SK-N-MC (cell line): ENCODE data around the gene SEC22A.

ENCODE experiments used
- DNase-seq: peaks from one replicate; pipeline ENCODE4 v3.0.0-alpha.2; 2011; ENCODE audit warnings: low read depth, low spot score
- H3K27ac ChIP-seq: fragments of 200-600 bp; sonication (generic); 2 replicates; pipeline ENCODE4 v1.5.1; 2016; ENCODE audit warnings: mixed run types
- H3K36me3 ChIP-seq: fragments of 200-600 bp; sonication (generic); 2 replicates; pipeline ENCODE4 v1.6.1; 2017; ENCODE audit warnings: antibody characterized with exemption, low read length, mixed read lengths; ENCODE audit not compliant: insufficient read depth
- H3K4me3 ChIP-seq: fragments of 200-600 bp; sonication (generic); 2 replicates; pipeline ENCODE4 v1.5.1; 2016
- H3K9ac ChIP-seq: fragments of 200-600 bp; sonication (generic); 2 replicates; pipeline ENCODE4 v1.8.0; 2017; ENCODE audit warnings: mixed run types, mixed read lengths; ENCODE audit not compliant: insufficient read length
- H3K9me3 ChIP-seq: fragments of 200-600 bp; sonication (generic); 2 replicates; pipeline ENCODE4 v1.6.1; 2017; ENCODE audit warnings: low read depth, mild to moderate bottlenecking, antibody characterized with exemption, low read length, moderate library complexity, mixed read lengths
- EZH2 ChIP-seq: fragments of 200-600 bp; sonication (generic); IDR thresholded peaks from one replicate; pipeline ENCODE4 v1.6.1; 2017; ENCODE audit warnings: antibody characterized with exemption
- FOXP2 ChIP-seq: optimal IDR thresholded peaks from 2 replicates; pipeline ENCODE3; 2011; ENCODE audit warnings: mild to moderate bottlenecking, moderate library complexity; ENCODE audit not compliant: insufficient read depth; ENCODE audit errors: extremely low read length, control extremely low read depth
- POLR2AphosphoS5 ChIP-seq: IDR thresholded peaks from 2 replicates; pipeline ENCODE4 v1.6.1; 2012; ENCODE audit warnings: mild to moderate bottlenecking, low read depth, low read length, borderline replicate concordance

The SEC22A gene

GRCh38 chr3:123283657-123284398, 82.1 kb downstream of the SEC22A start:
- TF ChIP-seq POLR2AphosphoS5 (no peak), FOXP2 (no peak), EZH2 (no peak)
- Histone ChIP-seq H3K36me3 (no peaks in the 10 kb centered on the region), H3K9me3 (no peaks in the 10 kb centered on the region)

DNA sequence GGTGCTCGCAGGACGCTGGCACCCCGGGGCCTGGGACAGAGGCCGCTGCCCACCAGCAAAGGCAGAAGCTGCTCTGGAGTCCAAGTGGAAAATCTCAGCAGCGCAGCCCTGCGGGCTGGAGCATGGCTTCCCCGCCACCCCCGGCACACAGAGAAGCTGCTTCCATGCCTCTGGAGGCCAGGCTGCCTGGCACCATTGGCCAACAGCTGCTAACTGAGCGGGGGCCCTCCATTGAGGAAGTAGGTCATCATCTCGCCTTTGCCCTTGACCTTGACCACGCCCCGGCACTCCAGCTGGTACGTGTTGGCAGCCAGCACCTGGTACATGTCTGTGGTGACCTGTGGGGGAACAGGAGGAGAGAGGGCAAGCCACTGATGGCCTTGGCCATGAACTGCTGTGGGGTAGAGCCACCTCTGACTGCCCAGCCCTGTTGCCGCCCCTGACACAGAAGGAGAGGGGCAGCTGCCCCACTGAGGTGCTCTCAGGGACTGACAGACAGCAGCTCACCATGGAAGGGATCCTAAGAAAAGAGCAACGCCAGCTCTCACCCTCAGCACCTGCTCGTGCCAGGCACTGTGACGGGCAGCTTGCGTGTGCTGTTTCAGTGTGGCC, 82.8 kb downstream of the SEC22A start:
- no peaks in the 10 kb centered on the region for H3K36me3 ChIP-seq
- DNase-seq = no peak
- no peak overlapping the region for H3K4me3 ChIP-seq
- TF ChIP-seq EZH2 (no peak), FOXP2 (no peak), POLR2AphosphoS5 (no peak)
- H3K27ac ChIP-seq = no peak overlapping the region
- H3K9ac ChIP-seq = no peak overlapping the region
- no peaks in the 10 kb centered on the region for H3K9me3 ChIP-seq

More at GRCh38 chr3:123283657-123284398, 82.1 kb downstream of the SEC22A start:
- Histone ChIP-seq H3K9ac (no peak overlapping the region), H3K27ac (no peak overlapping the region), H3K4me3 (no peak overlapping the region)
- DNase-seq = no peak

- H3K27ac ChIP-seq = no peak overlapping the region
- no peak overlapping the region for H3K9ac ChIP-seq
- TF ChIP-seq POLR2AphosphoS5 (no peak), EZH2 (no peak), FOXP2 (no peak)
- H3K9me3 ChIP-seq = no peaks in the 10 kb centered on the region
- no peak overlapping the region for H3K4me3 ChIP-seq
- H3K36me3 ChIP-seq = no peaks in the 10 kb centered on the region; the same call in 1 of the 2 replicates
- DNase-seq = no peak
Measured at GRCh38 chr3:123285066-123285465, 83.3 kb downstream of the SEC22A start.

GRCh38 chr3:123285479-123285878, 83.7 kb downstream of the SEC22A start:
- H3K9me3 ChIP-seq = no peaks in the 10 kb centered on the region
- no peak overlapping the region for H3K9ac ChIP-seq
- TF ChIP-seq EZH2 = no peak
- TF ChIP-seq POLR2AphosphoS5 = no peak
- no peak for TF ChIP-seq FOXP2
- no peak overlapping the region for H3K4me3 ChIP-seq
- no peak for DNase-seq
- no peak overlapping the region for H3K27ac ChIP-seq
- no peaks in the 10 kb centered on the region; the same call in 1 of the 2 replicates for H3K36me3 ChIP-seq

GRCh38 chr3:123285931-123286307, 84.2 kb downstream of the SEC22A start:
- Histone ChIP-seq H3K4me3 (no peak overlapping the region), H3K9me3 (no peaks in the 10 kb centered on the region), H3K27ac (no peak overlapping the region), H3K36me3 (no peaks in the 10 kb centered on the region; the same call in 1 of the 2 replicates), H3K9ac (no peak overlapping the region)
- TF ChIP-seq EZH2 = no peak
- no peak for TF ChIP-seq FOXP2
- TF ChIP-seq POLR2AphosphoS5 = no peak
- no peak for DNase-seq

DNA sequence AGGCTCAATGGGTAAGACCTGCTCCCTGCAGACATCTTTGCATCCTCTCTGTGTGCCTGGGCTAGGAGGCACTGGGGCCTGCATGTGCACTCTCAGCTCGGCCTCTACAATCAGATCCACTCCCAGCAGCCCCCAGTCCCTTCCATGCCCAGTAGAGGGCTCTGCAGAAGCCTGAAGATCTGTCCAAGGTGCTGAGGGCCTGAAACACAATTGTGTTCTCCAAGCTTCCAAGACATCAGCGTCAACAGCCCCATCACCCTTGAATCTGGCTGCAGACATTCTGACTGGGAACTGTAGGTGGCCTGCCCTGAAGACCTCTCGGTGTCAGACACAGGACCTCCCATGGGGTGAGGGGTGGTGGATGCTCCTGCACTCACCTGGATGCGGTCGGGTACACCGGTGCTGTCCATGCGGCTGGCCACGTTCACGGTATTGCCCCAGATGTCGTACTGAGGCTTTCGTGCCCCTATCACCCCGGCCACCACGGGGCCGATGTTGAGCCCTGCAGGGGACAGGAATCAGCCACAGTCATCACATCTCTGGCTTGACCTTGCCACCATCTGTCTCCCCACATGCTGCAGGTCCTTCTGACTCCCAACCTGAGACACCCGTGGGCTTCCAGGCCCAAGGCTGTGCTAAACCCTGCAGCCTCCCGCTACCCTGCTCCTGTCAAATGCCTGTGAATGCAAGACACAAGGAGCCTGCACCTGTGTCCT, 84.7 kb downstream of the SEC22A start:
- Histone ChIP-seq H3K4me3 (no peak overlapping the region), H3K36me3 (no peaks in the 10 kb centered on the region; the same call in 1 of the 2 replicates), H3K9me3 (no peaks in the 10 kb centered on the region), H3K27ac (no peak overlapping the region), H3K9ac (no peak overlapping the region)
- TF ChIP-seq FOXP2 (no peak), POLR2AphosphoS5 (no peak)
- no peak for DNase-seq

DNA sequence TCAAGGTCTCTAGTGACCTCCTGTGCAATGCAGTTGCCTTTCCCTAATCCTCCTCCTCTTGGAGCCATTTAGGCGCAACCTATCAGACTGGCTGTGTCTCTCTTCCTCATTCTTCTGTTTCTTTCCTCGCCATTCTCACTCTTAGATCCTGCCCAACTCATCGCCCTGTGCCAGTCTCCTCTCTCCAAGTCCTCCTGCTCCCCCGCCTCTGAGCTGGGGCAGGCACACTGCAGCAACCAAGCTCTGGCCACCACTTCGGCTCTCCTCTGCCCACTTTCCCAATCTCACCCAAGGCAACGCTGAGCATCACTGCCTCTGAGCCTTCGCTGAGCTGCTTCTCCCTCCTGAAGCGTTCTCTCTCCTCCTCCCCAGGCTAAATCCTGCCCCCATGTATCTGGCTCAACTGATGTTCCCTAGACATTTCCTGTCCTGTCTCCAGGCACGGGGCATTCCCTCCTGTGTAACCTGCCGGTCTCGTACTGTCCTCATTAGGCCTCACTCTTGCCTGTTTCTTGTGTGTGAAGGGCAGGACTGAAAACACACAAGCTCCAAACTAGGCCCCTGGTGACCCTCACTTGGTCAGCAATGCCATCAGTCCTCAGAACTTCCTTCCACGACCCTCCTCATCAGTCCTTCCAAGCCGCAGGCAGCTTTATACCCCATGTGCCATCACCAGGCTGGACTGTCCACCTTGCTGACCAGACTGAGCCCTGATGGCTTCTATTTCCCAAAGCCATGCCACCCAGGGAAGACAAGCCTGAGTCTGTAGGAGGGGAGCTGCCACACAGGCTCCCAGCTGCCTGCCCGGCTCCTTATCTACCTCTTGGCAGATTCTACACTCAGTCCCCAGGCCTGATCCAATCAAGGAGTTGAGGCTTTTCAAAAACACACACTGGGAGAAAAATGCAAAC, 85.6 kb downstream of the SEC22A start:
- Histone ChIP-seq H3K4me3 (no peak overlapping the region), H3K27ac (no peak overlapping the region), H3K36me3 (no peaks in the 10 kb centered on the region; the same call in 1 of the 2 replicates), H3K9me3 (no peaks in the 10 kb centered on the region), H3K9ac (no peak overlapping the region)
- no peak for DNase-seq
- no peak for TF ChIP-seq FOXP2
- TF ChIP-seq POLR2AphosphoS5 = no peak
- TF ChIP-seq EZH2 = no peak

DNA sequence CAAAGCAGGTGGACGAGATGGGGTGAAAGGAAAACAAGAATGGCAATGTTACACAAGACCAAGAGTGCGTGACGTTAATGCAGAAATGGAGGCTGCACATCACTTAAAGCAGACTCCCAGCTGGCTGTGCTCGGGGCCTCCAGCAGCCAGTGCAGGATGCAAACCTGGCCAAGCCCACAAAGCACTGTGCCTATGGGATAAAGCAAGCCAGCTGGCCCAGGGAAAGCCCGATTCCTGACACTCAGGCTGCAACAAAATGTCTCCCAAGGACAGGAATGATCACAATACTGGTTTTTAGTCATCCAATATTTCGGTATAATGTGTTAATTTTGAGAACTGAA, 86.2 kb downstream of the SEC22A start:
- Histone ChIP-seq H3K36me3 (no peaks in the 10 kb centered on the region; the same call in 1 of the 2 replicates), H3K9ac (no peak overlapping the region), H3K9me3 (no peaks in the 10 kb centered on the region), H3K27ac (no peak overlapping the region), H3K4me3 (no peak overlapping the region)
- TF ChIP-seq EZH2 = no peak
- no peak for TF ChIP-seq FOXP2
- no peak for TF ChIP-seq POLR2AphosphoS5
- DNase-seq = no peak
